ENCODE measurements around the gene CROCC2.

CROCC2 gene

DNA sequence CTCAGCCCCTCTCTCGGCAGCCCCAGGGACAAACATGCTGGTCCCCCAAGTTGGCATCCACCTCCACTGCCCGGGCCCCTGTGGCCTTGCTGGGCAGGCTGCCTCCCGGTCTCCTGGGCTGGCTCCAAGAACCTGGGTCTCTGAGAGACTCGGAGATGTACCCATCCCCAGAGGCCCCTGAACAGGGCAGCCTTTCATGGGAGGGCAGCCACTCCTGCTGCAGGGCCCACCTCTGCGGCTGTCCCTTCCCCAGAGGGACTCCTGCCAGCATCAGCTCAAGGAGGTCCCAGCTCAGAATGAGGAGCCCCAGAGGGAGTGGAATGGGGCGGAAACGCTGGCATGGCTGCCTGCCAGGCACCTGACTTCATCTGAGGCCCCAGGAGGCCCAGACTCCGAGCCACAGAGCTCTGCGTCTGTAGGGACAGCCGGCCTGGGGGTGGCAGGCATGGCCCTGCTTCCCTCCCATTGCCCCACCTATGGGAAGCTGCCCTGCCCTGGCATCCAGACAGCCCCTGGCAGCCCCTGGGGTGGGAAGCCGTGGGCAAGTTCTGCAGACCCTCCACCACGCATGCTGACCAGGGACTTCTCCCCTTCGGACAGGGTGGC lies 857 bp upstream of the CROCC2 start:
- DNase-seq: no peak
- ATAC-seq: no peak

DNA sequence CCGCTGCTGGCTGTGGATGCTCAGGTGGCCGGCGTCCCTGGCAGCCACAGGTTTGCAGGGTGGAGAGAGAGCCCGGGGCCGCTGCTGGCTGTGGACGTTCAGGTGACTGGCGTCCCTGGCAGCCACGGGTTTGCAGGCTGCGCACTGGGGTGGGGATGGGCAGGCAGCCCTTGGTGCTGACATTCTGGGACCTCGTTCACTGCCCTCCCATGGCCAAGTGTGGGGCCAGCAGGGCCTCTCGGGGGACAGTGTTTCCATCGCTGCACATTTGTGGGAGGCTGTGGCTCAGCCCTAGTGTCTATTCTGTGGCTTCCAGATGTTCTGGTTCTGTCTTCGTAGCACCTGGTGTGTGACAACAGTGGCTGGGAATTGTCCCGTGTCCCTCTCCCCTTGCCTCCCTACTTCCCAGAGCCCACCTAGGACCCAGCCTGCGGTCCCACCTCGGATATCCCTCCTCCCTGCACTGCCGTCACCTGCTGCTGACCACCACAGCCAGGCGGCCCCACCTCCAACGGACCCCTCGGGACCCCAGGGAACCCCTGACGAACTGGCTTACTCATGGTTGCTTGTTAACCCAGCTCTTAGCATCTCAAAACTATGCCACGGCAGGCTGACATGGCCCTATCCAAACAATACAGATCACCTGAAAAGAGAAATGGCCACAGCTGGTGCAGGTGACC lies 915 bp downstream of the CROCC2 start:
- no peak for ATAC-seq
- DNase-seq: no peak

DNA sequence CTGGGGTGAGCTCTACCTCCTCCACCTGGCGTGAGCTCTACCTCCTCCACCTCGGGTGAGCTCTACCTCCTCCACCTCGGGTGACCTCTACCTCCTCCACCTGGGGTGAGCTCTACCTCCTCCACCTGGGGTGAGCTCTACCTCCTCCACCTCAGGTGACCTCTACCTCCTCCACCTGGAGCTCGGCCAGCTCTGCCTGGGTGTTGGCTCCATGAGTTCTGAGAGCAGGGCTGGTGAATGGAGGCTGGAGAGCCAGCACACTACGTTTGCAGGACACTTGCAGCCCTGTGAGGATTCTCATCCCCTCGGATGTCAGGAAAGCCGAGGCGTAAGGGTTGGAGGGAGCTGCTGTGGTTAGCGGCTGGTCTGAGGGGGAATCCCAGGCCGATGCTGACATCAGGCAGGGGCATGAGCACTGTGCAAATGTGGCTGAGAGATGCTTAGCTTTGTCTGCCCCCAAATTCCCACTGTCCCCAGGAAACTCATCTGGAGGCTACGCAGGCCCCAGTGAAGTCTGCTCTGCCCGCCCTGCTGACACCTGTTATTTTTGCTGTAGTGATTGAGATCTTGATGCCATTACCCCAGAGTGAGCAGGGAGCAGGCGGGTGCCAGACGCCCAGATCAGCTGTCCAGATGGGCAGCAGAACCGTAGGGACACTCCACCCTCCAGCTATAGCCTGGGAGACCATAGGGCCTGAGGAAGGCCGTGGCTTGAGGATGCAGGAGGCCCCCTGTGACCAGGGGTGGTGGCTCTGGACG lies 3.3 kb downstream of the CROCC2 start:
- ATAC-seq (no peak), DNase-seq (no peak)

DNA sequence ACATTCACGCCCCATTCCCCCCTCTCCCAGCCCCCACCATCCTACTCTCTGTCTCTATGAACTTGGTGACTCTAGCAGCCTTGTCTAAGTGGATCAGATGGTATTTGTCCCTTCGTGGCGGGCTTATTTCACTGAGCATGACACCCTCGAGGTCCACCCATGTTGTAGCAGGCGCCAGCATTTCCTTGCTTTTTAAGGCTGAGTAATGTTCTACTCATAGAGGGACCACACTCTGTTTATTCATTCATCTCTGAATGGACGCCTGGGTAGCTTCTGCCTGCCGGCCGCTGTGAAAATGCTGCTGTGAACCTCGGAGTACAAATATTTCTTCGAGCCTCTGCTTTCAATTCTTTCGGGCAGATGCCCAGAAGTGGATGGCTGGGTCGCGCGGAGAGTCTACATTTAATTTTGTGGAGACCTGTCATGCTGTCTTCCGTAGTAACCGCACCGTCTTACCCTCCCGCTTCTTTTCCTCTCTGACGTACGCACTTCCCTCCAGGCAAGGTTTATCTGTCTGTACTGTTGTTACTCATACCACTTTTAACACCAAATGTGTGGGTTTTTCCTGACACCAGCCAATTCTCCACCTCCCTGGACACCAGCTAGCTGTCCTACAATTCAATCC lies 5.6 kb downstream of the CROCC2 start:
- DNase-seq: no peak
- no peak for ATAC-seq

DNA sequence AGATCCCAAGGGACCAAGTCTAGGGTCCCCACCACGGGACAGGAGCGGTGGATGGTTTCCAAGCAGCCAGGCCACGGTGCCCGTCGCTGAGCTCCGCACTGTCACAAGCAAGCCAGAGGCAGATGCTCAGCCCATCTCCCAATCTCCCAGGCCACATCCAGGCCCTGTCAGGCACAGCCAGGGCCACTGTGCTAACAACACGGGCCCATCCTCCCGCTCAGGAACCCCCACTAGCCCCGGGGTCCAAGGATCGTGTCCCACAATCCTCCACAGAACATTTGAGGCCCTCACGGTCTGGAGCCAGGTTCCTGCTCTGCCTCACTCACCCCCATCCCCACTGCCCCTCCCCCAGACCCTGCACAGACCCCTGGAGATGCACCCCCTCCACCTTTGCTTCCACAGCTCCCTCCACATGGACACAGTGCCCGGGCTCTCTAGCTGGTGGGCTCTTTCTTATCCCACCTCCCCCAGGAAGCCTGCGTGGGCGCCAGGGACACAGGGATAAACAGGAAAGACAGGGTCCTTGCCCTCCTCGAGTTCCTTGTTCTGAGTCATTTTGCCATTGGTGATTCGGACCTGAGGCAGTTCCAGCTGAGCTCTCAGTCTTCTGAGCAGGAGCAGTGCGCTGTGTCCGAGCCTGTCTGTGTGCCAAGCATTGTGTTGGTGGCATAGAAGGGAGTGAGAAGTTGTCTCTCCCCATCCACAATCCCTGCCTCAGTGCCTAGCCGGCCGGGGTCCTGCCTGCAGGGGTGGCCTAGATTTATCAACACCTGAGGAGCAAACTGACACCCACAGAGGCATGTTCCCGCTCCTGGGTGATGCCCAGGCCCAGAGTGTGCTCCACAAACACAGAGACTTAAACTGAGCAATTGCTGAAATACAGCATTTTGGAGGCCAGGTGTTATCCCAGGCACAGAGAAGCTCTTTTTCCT lies 7.0 kb downstream of the CROCC2 start:
- DNase-seq (no peak), ATAC-seq (no peak)

DNA sequence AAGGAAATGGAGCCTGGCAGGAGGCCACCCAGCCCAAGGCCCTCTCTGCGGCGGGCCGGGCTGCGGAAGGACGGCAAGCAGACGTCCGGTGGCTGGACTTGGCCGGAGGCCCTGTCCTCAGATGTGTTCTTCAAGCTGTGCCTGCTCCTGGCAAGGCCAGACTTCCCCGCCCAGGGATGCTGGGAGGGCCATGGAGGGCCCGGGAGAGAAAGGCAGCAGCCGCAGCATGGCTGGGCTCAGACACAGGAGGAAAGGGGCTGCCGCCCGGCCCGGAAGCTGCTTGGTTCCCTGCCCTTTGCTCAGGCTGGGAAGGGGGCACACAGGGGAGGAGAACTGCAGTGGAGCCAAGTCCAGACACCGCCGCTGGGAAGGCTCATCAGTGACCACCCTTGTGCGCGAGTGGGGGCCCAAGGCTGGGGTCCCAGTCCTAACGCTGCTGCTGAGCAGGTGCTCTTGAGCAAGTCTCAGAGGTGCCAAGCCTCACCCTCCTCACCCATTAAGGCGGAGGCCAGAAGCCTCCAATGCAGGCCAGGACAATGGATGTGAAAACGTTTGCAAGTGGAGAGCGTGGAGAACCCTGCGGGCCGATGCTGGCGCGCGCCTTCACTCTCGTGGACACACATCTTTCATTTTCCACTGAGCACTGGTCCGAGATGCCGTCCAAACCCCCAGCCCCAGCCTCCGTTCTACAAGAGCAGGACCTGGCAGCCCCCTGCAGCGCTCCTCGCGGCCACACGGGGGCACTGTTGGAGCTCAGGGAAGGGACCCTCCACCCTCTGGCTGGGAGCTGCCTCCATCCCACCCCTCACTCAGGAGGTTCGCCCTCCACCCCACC lies 7.9 kb downstream of the CROCC2 start:
- ATAC-seq: no peak
- peak; percentile 79 for DNase-seq

DNA sequence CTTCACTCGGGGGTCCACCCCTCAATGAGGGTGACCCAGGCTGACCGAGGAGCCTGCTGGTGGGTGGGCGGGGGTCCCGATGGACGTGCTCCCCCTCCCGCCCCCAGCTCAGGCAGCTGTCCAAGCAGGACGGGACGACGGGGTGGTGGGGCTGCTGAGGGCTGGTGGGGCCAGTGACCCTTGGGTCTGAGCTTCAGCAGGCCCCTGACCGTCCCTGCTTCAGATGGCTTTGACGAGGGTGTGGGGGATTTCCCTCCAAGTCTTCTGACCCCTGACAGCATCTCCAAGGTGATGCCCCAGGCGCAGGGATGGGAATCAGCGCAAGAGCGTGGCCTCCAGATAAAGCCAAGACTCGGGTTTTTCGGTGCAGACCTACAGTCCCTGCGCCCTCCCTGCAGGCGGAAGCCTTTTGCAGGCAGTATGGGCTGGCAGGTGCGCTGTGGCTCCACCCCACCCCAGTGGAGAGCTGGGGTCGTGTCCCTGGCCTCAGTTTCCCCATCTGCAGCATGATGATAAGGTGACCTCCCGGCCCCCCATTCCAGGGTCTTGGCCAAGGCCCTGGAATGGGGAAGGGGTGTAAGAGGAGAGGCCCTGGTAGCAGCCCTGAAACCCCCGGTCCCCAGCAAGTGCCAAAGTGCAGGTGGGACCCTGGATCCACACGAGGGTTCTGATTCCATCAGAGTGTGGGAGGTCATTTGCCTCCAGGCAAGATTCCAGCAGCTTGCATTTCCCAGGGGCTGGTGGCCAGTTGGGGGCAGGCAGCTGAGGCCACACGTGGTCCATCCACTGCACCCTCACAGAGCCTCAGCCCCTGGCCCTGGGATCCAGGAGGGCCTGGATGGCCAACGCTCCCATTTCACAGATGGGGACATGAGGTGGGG lies 8.7 kb downstream of the CROCC2 start:
- no peak for DNase-seq
- no peak for ATAC-seq

DNA sequence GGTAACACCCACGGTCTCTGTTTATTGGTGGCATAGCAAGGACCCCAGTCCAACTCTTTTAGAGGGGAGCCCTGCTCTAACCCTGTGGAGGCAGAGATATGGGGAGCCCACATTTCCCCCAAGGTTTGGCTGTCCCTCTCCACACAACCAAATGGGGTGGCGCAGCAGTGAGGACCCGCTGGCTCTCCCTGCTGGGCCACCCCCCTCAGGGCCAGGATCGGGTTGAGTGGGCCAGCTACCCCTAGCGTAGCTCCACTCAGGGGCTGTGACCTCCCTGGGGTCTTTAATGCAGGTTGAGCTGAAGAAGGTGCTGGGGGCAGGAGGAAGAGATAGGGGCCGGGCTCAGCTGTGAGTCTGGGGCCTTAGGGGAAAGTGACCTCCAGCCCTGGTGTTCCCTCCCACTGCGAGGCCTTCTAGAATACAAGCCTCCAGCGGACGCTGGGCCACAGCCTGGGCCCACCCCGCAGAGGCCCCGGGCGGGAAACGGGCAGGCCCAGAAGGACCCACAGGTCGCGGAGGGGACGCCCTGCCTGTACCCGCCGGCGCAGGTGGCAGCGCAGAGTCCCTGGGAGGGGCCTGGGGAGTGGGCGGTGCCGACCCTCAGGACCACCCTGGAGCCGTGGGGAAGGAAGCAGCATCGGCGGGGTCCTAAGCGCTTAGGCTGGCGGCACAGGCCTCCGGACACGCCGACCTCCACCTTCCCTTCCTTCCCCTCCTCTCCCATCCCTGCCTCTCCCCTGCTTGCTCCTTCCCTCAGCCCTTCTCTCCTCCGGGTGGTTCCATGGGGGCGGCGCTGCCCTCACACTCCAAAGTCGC lies 9.6 kb downstream of the CROCC2 start:
- DNase-seq (no peak), ATAC-seq (no peak)

DNA sequence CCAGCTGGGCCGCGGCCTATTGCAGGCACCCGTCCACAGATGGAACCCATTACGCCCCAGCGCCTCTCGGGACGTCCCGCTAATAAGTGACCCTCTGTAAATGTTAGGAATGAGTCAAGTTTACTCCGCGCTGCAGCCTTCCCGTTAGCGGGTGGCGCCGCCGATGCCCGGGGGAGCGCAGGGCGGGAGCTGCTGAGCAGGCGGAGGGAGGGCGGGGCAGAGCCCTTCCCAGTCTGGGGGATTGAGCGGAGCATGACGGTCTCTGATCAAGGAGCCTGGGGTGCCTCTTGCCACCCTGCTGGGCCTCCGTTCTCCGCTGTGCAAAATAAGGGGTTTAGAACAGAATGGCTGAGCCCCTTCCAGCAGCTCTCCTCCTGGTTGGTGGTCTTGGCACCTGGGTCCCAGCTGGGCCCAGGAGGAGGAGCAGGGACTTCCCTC lies 10.5 kb downstream of the CROCC2 start:
- DNase-seq (no peak), ATAC-seq (no peak)

DNA sequence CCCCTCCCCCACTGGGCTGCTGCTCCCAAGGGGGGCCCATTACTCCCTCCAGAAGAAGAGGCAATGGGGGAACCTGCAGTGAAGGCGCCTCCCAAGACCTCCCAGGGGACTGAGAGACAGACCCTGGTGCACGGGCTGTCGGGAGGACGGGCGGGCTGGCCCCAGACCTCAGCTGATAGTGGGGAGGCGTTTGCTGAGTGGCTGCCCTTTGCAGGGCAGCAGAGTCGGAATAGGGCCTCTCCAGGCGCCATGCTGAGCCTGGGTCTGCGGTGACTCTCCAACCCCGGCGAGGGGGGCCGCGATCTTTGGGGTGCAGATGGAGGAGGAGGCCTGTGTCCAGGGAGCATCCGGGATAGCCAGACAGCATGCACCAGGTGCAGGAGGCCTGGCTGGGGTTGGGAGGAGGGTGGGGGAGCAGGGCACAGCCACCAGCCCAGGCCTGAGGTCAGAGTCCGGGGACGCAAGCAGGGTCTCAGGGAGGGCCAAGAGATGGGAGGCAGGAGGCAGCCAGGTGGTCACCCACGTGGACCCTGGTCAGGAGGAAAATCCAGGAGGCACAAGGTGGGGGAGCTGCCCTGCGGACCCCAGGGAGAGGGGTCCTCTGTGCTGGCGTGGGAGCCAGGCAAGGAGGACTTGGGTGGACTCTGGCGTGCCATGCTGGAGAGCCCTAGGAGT lies 11.0 kb downstream of the CROCC2 start:
- ATAC-seq (no peak), DNase-seq (no peak)

DNA sequence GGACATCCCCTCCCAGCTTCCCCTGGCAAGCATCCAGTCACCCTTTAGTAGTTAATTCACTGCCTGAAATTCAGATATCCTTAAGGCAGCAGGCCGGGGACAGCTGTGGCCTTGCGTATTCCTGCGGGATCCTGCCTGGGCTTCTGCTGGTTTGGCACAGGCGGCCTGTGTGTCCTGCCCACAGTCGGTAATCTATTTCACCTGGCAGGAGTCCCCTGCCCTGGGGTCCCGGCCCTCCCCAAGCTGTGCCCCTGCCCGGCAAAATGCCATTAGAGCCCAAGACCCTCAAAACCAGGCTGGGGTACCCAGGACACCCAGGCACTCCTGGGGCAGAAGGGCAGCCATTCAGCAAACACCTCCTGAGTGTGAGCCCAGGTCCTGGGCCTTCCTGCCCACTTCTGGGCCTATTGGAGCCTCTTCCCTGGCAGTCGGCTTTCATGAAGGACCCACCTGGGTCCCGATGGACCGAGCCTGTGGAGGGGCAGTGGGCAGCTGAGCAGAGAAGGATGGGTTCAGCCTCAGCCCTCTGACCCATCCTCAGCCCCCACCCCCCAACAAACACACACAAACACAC lies 11.6 kb downstream of the CROCC2 start:
- DNase-seq: no peak
- no peak for ATAC-seq

DNA sequence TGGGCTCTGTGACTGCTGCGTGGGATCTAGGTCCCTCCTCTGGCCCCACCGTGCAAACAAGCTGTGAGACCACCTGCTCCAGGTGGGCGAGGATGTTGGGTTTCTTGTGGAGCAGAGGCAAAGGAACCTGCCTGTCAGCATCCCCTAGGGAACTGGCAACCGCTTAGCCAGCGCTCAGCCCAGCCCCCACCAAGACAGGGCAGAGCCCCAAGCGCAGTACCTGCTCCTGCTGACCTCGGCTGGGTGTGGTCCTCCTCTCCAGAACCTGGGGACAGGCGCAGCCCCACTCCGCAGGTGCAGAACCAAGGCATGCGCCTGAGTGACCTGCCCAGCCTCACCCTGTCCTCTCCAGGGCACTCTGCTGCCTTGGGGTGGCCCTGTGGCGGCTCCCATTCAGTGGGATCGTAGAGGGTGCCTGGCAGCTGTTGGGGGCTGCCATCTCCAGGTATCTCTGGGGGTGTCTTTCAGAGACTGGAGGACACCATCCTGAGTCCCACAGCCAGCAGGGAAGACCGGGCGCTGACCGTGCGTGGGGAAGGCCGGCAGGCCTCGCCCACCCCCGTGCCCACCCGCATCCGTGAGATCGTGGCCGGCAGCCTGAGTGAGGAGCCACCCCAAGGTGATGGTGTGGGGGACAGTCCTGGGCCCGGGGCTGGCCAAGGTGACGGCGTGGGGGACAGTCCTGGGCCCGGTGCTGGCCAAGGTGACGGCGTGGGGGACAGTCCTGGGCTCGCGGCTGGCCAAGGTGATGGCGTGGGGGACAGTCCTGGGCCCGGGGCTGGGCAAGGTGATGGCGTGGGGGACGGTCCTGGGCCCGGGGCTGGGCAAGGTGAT lies 12.3 kb downstream of the CROCC2 start:
- DNase-seq (no peak), ATAC-seq (no peak)

DNA sequence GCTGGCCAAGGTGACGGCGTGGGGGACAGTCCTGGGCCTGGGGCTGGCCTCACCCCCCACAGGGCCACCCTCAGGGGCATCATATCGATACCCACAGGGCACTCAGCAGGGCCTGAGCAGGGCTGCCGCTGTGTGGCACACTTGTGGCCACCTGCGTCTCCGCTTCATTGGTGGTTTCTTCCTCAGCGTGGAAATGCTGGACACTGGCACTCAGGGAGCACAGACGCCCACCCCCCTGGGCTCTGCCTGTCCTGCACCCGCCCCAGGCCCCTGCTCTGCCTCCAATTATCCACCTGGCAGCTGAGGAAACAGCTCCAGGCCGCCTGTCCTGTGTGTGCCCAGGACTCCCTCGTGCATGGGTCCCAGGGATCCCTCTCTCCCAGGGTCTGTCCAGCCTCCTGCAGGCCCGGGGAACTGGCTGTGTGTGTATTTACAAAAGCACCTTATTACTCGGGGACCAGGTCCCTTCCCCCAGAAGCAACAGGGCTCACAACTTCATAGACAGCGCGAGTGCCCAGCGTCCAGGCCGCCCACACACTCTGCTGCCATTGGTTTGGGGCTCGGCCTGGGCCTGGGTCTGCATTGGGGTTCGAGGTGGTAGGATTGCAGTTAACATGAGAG lies 13.1 kb downstream of the CROCC2 start:
- DNase-seq: peak; percentile 0
- ATAC-seq: no peak

DNA sequence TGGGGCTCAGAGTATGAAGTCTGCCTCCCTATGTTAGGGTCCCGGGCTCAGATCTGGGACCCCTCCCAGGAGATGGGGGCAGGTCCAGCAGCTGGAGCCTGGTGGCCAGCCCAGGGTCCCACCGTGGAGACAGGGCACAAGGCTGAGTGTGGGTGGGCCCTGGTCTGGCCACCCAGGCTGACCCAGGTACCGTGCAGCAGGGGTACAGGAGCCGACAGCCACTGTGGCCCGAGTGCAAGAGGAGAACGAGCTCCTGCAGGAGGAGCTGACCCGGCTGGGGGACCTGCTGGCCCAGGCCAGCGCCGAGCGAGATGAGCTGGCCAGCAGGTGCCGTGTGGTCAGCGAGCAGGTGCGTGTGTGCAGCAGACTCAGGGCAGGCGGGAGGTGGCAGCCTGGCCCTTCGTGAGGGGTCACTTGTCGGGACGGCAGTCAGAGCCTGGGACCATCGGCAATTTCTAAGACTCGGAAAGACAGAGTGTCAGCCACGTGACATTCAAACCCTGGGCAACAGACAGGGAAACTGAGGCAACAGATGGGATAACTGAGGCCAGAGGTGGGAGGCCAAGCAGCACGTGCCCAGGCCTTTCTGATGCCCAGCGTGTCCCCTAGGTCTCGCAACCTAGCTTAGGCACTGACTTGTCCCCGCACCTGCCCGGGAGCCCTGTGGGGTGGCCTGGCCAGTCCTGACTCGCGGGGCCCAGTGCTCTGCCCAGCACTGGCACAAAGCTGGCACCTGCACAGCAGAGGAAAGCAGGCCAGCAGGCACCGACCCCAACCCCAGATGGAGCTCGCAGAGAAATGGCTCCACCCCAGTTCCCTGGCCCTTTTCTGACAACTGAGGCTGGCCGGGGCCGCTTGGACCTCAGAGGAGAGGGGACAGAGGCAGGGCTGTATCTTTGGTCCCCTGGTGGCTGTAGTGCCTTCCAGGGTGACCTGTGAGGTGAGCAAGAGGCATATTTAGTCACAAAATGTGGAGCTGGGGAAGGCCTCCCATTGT lies 13.9 kb downstream of the CROCC2 start:
- DNase-seq (peak; percentile 1), ATAC-seq (no peak)

DNA sequence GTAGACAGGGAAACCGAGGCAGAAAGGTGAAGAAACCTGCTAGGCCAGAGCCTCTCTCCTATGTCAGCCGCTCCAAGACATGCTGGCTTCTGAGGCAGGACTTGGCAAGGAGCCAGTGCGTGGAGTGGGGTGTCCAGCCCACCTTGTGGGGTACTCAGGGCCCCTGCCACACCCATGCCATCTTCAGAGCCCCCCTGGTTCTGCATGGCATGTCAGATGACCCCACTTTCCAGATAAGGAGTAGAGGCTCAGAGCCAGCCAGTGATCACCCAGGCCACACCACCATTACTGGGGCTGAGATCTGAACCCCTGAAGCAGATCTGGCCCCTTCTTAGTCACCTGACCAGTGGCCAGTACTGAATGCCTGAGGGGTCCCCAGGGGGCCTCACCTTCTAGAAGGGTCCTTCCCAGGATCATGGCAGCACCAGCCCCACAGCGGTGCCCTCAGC lies 14.7 kb downstream of the CROCC2 start:
- no peak for ATAC-seq
- DNase-seq: peak; percentile 2
